Fibroblast of the aortic adventitia (primary cell): ENCODE data around the gene LHFPL3. TPM values are rescaled to one million over a fixed set of nuclear protein-coding genes. Genes with fewer than 3 reads are reported as not detected.

ENCODE experiments used
- DNase-seq: peaks from one replicate; pipeline ENCODE4 v3.0.0-alpha.2; 2010; ENCODE audit warnings: low read depth
- H3K4me3 ChIP-seq: 2 replicates; pipeline ENCODE4 v1.5.1; 2011; ENCODE audit warnings: low read depth, mild to moderate bottlenecking, control low read depth, low read length, moderate library complexity
- total RNA-seq: library from RNA; depleted of rRNA; stranded (reverse); fragments of >200 nt; gene quantifications from 2 replicates; pipeline ENCODE4 v1.2.3, GENCODE V29; 2012; ENCODE audit warnings: low replicate concordance
- TF ChIP-seq, protein P1 (sequence below): IDR thresholded peaks from 2 replicates; pipeline ENCODE4 v1.5.1; 2011; ENCODE audit warnings: mild to moderate bottlenecking, low read length, control low read depth, inconsistent platforms; ENCODE audit not compliant: insufficient read depth

Gene LHFPL3
- total RNA-seq, 1 donor: not detected

DNA sequence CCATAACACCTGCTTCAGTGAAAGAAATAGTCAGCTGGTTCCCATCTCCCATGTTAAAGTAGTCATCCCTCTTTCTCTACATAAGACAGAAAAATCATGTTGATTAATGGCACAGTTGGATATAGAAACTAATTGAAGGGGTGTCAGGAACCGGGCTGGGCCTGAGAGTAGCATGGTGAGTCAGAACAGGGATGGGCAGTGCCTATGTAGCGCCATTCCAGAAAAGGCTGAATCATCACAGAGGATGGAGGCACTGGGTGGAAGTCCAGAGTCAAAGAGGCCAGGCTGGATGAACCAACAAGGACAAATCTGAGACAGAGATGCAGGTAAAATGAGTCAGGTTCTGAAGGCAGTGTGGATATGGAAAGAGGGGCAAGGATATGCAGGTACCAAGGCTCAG lies 201.2 kb downstream of the LHFPL3 start:
- TF ChIP-seq, protein P1, sequence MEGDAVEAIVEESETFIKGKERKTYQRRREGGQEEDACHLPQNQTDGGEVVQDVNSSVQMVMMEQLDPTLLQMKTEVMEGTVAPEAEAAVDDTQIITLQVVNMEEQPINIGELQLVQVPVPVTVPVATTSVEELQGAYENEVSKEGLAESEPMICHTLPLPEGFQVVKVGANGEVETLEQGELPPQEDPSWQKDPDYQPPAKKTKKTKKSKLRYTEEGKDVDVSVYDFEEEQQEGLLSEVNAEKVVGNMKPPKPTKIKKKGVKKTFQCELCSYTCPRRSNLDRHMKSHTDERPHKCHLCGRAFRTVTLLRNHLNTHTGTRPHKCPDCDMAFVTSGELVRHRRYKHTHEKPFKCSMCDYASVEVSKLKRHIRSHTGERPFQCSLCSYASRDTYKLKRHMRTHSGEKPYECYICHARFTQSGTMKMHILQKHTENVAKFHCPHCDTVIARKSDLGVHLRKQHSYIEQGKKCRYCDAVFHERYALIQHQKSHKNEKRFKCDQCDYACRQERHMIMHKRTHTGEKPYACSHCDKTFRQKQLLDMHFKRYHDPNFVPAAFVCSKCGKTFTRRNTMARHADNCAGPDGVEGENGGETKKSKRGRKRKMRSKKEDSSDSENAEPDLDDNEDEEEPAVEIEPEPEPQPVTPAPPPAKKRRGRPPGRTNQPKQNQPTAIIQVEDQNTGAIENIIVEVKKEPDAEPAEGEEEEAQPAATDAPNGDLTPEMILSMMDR: no peak
- DNase-seq: no peak
- no peak overlapping the region for H3K4me3 ChIP-seq

DNA sequence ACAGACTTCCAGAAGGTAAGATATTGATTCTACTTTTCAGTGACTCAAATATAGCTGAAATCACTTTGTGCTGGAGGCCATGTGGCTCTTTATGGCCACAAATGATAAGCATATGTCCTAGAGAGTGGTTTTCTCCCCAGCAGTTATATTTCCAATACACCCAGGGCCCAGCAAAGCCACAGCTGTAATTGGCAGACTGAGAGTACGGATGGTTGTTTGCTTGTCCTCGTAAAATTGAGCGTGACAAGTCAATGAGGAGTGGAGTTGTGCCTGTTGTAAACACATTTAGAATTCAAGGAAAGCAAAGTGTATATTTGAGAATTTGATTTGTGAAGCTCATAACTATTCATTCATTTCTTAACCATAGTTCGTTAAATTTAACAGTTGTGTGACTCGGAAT lies 201.8 kb downstream of the LHFPL3 start:
- TF ChIP-seq, protein P1: no peak
- no peak for DNase-seq
- H3K4me3 ChIP-seq: no peak overlapping the region

DNA sequence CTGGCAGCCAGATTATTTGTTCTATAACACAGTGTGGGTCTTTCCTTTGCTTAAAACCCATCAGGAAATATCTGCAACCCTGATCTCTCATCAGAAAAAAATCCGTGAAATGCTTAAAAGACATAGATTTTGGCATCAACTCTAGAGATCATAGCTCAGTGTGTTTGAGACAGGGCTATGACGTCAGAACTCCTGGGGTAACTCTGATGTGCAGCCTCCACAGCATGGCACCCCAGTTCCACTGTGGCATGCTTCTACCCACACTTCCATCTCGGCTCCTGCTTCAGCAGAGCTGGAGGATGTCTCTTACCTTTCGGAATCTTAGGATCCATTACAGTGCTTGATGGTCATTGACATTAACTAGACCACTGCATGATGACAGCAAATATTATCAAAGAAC lies 205.7 kb downstream of the LHFPL3 start:
- no peak overlapping the region for H3K4me3 ChIP-seq
- no peak for DNase-seq
- TF ChIP-seq, protein P1: no peak

DNA sequence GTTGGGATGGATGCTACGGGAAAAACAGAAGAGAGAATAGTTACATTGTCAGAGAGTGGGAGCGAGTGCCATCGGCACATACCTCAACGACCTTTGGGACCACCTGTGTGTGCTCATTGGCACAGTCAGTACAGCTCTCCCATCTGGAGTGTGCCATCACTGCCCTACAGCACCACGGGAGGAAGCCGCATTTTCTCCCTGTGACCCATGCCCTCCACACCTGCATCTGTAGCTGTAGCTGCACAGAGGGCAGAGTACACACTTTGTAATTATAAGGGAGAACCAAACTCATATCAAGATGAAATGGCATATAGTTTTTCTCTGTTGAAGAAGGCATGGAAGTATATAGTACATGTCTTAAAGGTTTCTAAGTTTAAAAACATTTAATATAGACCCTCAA lies 207.4 kb downstream of the LHFPL3 start:
- TF ChIP-seq, protein P1: no peak
- no peak for DNase-seq
- H3K4me3 ChIP-seq: no peak overlapping the region

DNA sequence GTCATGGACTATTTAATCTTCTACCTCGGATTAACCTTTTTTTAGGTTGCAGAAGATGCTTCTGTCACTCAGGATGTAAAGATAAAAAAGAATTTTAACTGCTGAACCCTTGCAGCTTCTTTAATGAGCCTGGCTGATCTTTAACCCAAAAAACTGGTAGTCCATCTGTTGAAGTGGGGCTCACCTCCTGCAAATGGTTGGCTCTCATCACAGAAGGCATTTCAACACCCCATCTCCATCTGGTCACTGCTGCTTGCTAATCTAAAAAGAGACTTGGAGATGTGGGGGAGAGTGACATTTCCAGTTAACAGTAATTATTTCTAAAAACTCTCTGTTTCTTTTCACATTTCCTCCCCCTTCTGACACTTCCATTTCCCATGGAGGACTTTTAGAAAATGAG lies 208.6 kb downstream of the LHFPL3 start:
- DNase-seq: no peak
- TF ChIP-seq, protein P1: no peak
- no peak overlapping the region for H3K4me3 ChIP-seq

DNA sequence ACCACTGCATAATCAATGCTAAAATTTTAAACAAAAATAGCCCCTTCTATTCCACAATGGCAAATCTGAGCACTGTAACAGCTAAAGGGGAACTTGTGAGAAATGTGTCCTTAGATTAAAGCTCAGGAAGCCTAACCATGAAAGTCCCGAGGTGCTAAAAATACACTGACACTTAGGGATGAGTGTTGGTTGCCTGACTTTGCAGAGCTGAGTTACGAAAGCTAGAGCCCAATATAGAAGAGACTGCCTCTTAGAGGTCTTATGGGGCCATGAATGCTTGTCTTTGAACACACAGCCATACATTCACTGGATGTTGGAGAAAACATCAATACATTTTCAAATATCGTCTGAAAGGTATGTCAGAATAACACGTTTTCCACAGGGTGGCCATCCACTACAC lies 209.7 kb downstream of the LHFPL3 start:
- no peak overlapping the region for H3K4me3 ChIP-seq
- TF ChIP-seq, protein P1: no peak
- DNase-seq: no peak

DNA sequence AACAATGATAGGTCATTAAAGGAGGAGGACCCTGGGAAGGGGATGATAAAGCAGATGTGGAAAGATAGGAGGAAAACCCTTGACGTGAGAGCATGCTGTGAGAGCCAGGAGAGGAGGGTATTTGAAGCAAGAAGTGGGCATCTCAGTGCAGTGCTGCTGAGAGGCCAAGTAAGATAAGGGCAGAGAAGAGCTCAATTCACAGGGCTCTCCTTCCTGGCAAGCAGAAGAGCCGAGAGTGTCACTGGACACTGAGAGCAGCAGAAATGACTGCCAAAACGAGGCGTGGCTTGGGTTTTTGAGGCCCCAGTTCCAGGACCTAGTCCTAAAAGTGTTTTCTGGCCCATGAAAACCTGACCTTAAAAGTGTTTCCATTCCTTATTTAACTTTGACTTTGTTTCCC lies 213.5 kb downstream of the LHFPL3 start:
- H3K4me3 ChIP-seq: no peak overlapping the region
- DNase-seq: no peak
- TF ChIP-seq, protein P1: no peak
